Measurements from ENCODE around the gene ASCL5.

The ASCL5 gene

GRCh38 chr1:201083741-201084140, 43.2 kb downstream of the ASCL5 start:
- DNase-seq: no peak

- DNase-seq: no peak
Measured at GRCh38 chr1:201080135-201080534, 46.8 kb downstream of the ASCL5 start.

- DNase-seq: no peak
Measured at GRCh38 chr1:201077736-201078135, 49.2 kb downstream of the ASCL5 start.

- no peak for DNase-seq
Measured at GRCh38 chr1:201077116-201077515, 49.9 kb downstream of the ASCL5 start.

- no peak for DNase-seq
Measured at GRCh38 chr1:201076092-201076491, 50.9 kb downstream of the ASCL5 start.

- DNase-seq: no peak
Measured at GRCh38 chr1:201074018-201074417, 53.0 kb downstream of the ASCL5 start.

- no peak for DNase-seq
Measured at GRCh38 chr1:201072922-201073321, 54.1 kb downstream of the ASCL5 start.

- no peak for DNase-seq
Measured at GRCh38 chr1:201072149-201072548, 54.8 kb downstream of the ASCL5 start.

GRCh38 chr1:201069636-201070035, 57.3 kb downstream of the ASCL5 start:
- no peak for DNase-seq

- no peak for DNase-seq
Measured at GRCh38 chr1:201068976-201069375, 58.0 kb downstream of the ASCL5 start.

- no peak for DNase-seq
Measured at GRCh38 chr1:201066986-201067385, 60.0 kb downstream of the ASCL5 start.

GRCh38 chr1:201065686-201066085, 61.3 kb downstream of the ASCL5 start:
- no peak for DNase-seq

GRCh38 chr1:201064806-201065205, 62.2 kb downstream of the ASCL5 start:
- no peak for DNase-seq

Data from RPMI8226 (cell line).